Left ventricle myocardium inferior (tissue), 1 donor: ENCODE measurements around the gene RBM19. TPM values are rescaled to one million over a fixed set of nuclear protein-coding genes. Genes with fewer than 3 reads are reported as not detected.

Source experiments
- DNase-seq: peaks from one replicate; pipeline ENCODE4 v3.0.0-alpha.2; 2020
- H3K27ac ChIP-seq: fragments of 200-600 bp; replicated peaks from 2 replicates; pipeline ENCODE4 v1.8.0; 2021
- H3K27me3 ChIP-seq: fragments of 200-600 bp; 2 replicates; pipeline ENCODE4 v1.8.0; 2021; ENCODE audit warnings: low read depth
- H3K36me3 ChIP-seq: fragments of 200-600 bp; 2 replicates; pipeline ENCODE4 v1.8.0; 2021
- H3K4me1 ChIP-seq: fragments of 200-600 bp; 2 replicates; pipeline ENCODE4 v1.8.0; 2021
- H3K4me3 ChIP-seq: fragments of 200-600 bp; 2 replicates; pipeline ENCODE4 v1.8.0; 2021; ENCODE audit warnings: mild to moderate bottlenecking, moderate library complexity
- H3K9me3 ChIP-seq: fragments of 200-600 bp; replicated peaks from 2 replicates; pipeline ENCODE4 v1.8.0; 2021
- CTCF ChIP-seq: fragments of 200-600 bp; IDR thresholded peaks from 2 replicates; pipeline ENCODE4 v1.8.0; 2021; ENCODE audit warnings: antibody characterized with exemption, mild to moderate bottlenecking, borderline replicate concordance
- intact Hi-C: fragments of 100-400 bp; cut with micrococcal nuclease; formaldehyde crosslinking; loops from one replicate; pipeline ENCODE4 v1.11.0; 2022
- total RNA-seq: library from RNA; stranded (reverse); fragmentation: NEBNext Ultra II Directional; extraction: Animal tissue kit (Norgen Biotek cat#: 25700); gene quantifications from one replicate; pipeline ENCODE4 v1.2.1, GENCODE V29; 2021
- donor health status: DM: no; HTN: yes; CAD: no; lungs with severe emphysema.

The RBM19 gene
- total RNA-seq, 1 donor from 2014 or later: 18.9 TPM

- no peak overlapping the region for H3K27ac ChIP-seq
- H3K4me3 ChIP-seq: no peak overlapping the region
- intact Hi-C loops: no loop called here
- H3K4me1 ChIP-seq: no peaks in the 10 kb centered on the region
- DNase-seq: no peak
- no peaks in the 10 kb centered on the region for H3K27me3 ChIP-seq
- H3K9me3 ChIP-seq: no peaks in the 10 kb centered on the region
- peaks cover 3% of the 10 kb centered on the region for H3K36me3 ChIP-seq
- TF ChIP-seq CTCF: no peak
These were observed 143.1 kb downstream of the RBM19 start for GRCh38 chr12:113823016-113823415.

- DNase-seq: no peak
- no peak overlapping the region for H3K4me3 ChIP-seq
- H3K9me3 ChIP-seq: no peaks in the 10 kb centered on the region
- peaks cover 15% of the 10 kb centered on the region for H3K36me3 ChIP-seq
- H3K4me1 ChIP-seq: no peaks in the 10 kb centered on the region
- intact Hi-C loops: no loop called here
- no peak for TF ChIP-seq CTCF
- H3K27ac ChIP-seq: no peak overlapping the region
- H3K27me3 ChIP-seq: no peaks in the 10 kb centered on the region
These were observed 145.3 kb downstream of the RBM19 start for GRCh38 chr12:113820842-113821241.

DNA sequence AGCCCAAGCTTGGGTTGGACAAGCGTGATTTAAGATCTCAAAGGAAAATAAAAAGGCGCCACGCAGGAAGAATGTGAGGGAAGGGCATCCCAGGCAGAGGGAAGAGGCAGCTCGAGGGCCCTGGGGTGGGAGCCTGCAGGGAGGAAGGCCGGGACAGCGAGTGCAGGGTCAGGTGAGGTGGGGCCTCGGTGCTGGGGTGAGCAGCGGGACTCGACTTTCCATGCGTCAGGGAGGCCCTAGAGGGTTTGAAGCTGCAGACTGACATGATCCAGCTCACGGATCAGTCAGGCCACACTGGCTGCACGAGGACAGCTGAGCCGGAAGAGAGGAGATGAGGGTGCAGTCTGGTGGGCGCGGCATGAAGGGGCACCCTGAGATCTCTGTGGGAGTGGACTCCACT, 145.8 kb downstream of the RBM19 start:
- Histone ChIP-seq H3K4me3 (no peak overlapping the region), H3K36me3 (peaks cover 15% of the 10 kb centered on the region), H3K9me3 (no peaks in the 10 kb centered on the region), H3K4me1 (no peaks in the 10 kb centered on the region), H3K27me3 (no peaks in the 10 kb centered on the region), H3K27ac (no peak overlapping the region)
- intact Hi-C loops: no loop called here
- TF ChIP-seq CTCF: no peak
- no peak for DNase-seq

DNA sequence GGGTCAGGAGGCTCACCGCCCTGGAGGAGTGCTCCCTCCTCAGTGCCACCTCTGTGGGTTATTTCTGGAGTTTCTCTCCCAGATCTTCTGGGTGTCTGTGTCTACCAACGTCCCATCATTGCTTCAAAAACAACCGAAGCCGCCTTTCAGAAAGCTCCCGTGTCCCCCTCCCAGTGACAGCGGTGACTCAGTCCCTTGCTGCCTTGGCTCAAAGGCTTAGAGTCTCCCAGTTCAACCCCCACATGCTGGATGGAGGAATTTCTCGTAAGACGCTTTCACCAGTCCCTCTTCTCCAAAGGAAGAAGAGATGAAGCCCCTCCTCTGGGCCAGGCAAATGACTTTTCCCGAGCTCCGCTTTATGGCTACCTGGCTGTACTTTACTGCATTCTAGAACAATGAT, 146.6 kb downstream of the RBM19 start:
- H3K36me3 ChIP-seq: peaks cover 15% of the 10 kb centered on the region
- no peak overlapping the region for H3K4me3 ChIP-seq
- intact Hi-C loops: no loop called here
- H3K9me3 ChIP-seq: no peaks in the 10 kb centered on the region
- no peak overlapping the region for H3K27ac ChIP-seq
- no peaks in the 10 kb centered on the region for H3K4me1 ChIP-seq
- no peaks in the 10 kb centered on the region for H3K27me3 ChIP-seq
- DNase-seq: no peak
- no peak for TF ChIP-seq CTCF

DNA sequence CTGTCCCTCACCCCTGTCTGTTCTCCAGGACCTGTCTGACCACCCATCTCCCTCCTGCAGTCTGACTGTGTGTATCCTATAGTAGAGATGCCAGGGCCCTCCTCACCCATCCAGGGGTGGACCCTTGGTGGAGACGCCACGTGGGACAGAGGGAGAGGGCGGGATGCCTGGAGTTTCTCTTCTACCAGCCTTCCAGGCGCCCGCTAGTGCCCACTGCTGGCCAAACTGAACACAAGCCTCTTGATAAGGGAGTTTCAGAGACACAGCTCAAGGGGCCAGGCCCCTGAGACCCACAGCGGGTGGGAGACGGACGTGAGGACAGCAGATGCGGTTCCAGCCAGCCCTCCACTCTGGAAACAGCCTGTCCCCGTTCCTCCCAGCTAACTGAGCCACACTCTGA, 147.3 kb downstream of the RBM19 start:
- Histone ChIP-seq H3K27ac (no peak overlapping the region), H3K4me3 (no peak overlapping the region), H3K9me3 (no peaks in the 10 kb centered on the region), H3K27me3 (no peaks in the 10 kb centered on the region), H3K4me1 (no peaks in the 10 kb centered on the region), H3K36me3 (peaks cover 15% of the 10 kb centered on the region)
- DNase-seq: no peak
- intact Hi-C loops: no loop called here
- no peak for TF ChIP-seq CTCF

DNA sequence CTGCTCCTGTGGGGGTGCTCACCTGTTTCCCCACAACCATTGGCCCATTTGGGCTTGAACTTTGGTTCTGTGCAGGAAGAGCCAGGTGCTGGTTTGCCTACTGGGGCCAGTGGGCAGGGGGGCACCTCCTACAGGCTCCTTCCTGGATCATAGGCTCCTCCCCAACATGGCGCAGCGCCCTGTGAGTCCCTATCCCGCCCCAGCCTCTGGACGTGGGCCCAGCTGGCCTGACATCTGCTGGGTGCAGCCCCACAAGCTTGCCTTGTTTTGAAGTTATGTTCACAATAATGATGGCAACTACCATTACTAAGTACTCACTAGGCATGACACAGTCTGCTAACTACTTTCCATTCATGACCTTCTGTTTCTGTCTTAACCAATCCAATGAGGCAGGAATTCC, 147.8 kb downstream of the RBM19 start:
- H3K36me3 ChIP-seq: peaks cover 15% of the 10 kb centered on the region
- no peaks in the 10 kb centered on the region for H3K27me3 ChIP-seq
- no peaks in the 10 kb centered on the region for H3K4me1 ChIP-seq
- H3K4me3 ChIP-seq: no peak overlapping the region
- no peak for TF ChIP-seq CTCF
- no peak overlapping the region for H3K27ac ChIP-seq
- intact Hi-C loops: no loop called here
- no peaks in the 10 kb centered on the region for H3K9me3 ChIP-seq
- no peak for DNase-seq
